ENCODE measurements around the gene NCR3LG1. TPM values are rescaled to one million over a fixed set of nuclear protein-coding genes. Genes with fewer than 3 reads are reported as not detected.

NCR3LG1 gene
- total RNA-seq, 8 experiments from 2014 or later, result 5.6 to 41.7 (median 11.1) TPM

GRCh38 chr11:17389211-17389956, 37.8 kb downstream of the NCR3LG1 start:
- ATAC-seq (replicated peaks in 6 of 8), result peak; percentile 10 to 82 (median 80)
- in situ Hi-C loops (cut with MboI; ENCODE audit: low pct_unique_long_range_greater_than_20kb in 2 of 9, low sequenced_read_pairs in 9 of 9, unreplicated experiment in 9 of 9), result loop anchor here in 8 of 9 experiments (10.0 to 25.0 kb wide), 4 partner anchors 98 to 598 kb away; partner anchors contain the start of gene ABCC8 (in 2 of the 8)

GRCh38 chr11:17389957-17390649, 38.5 kb downstream of the NCR3LG1 start:
- Histone ChIP-seq H3K4me3 (peak overlapping the region; percentile 53 to 91 (median 71)), H3K27ac (no peak overlapping the region), H3K4me1 (replicated peaks in 1 of 2) (peaks cover 4 to 5% of the 10 kb centered on the region in 2 donors)
- in situ Hi-C loops (cut with MboI; ENCODE audit: low pct_unique_long_range_greater_than_20kb in 2 of 9, low sequenced_read_pairs in 9 of 9, unreplicated experiment in 9 of 9), result loop anchor here in 8 of 9 experiments (10.0 to 25.0 kb wide), 4 partner anchors 97 to 597 kb away; partner anchors contain the start of gene ABCC8 (in 2 of the 8)
- WGBS, 10 experiments, result 25 to 100% (median 64%) methylated on average over 2 to 7 of the region's 10 CpGs; no CpG with 5 or more reads in 4 of the 10 experiments
- no peak for ATAC-seq (replicated peaks in 6 of 8)

More at GRCh38 chr11:17389211-17389956, 37.8 kb downstream of the NCR3LG1 start:
- WGBS, 10 experiments, result 18 to 80% (median 50%) methylated on average over 1 to 14 of the region's 55 CpGs; no CpG with 5 or more reads in 4 of the 10 experiments
- Histone ChIP-seq H3K27ac (no peak overlapping the region), H3K4me1 (replicated peaks in 1 of 2) (peaks cover 4 to 5% of the 10 kb centered on the region in 2 donors), H3K4me3 (peak overlapping the region; percentile 53 to 91 (median 71))

- no peak for ATAC-seq (replicated peaks in 6 of 8)
- WGBS, 10 experiments, result 80 to 100% (median 90%) methylated on average over 1 to 2 of the region's 3 CpGs; no CpG with 5 or more reads in 5 of the 10 experiments
- H3K4me3 ChIP-seq, result no peak overlapping the region
- peaks cover 4 to 5% of the 10 kb centered on the region in 2 donors for H3K4me1 ChIP-seq (replicated peaks in 1 of 2)
- H3K27ac ChIP-seq, result no peak overlapping the region
- in situ Hi-C loops (cut with MboI; ENCODE audit: low pct_unique_long_range_greater_than_20kb in 2 of 9, low sequenced_read_pairs in 9 of 9, unreplicated experiment in 9 of 9), result loop anchor here in 7 of 9 experiments (25.0 kb wide), 3 partner anchors 96 to 596 kb away; partner anchors contain the start of gene ABCC8 (in 2 of the 7)
Observed at GRCh38 chr11:17391493-17392355, 40.1 kb downstream of the NCR3LG1 start.

- peaks cover 4 to 5% of the 10 kb centered on the region in 2 donors for H3K4me1 ChIP-seq (replicated peaks in 1 of 2)
- 50 to 100% methylated on average over 1 to 2 of the region's 14 CpGs; no CpG with 5 or more reads in 8 of the 10 experiments for WGBS, 10 experiments
- H3K4me3 ChIP-seq, result no peak overlapping the region
- no peak for ATAC-seq (replicated peaks in 6 of 8)
- in situ Hi-C loops (cut with MboI; ENCODE audit: low pct_unique_long_range_greater_than_20kb in 2 of 9, low sequenced_read_pairs in 9 of 9, unreplicated experiment in 9 of 9), result loop anchor here in 7 of 9 experiments (25.0 kb wide), 3 partner anchors 94 to 594 kb away; partner anchors contain the start of gene ABCC8 (in 2 of the 7)
- H3K27ac ChIP-seq, result no peak overlapping the region
Observed at GRCh38 chr11:17392872-17393271, 41.3 kb downstream of the NCR3LG1 start.

- WGBS, 10 experiments, result 40 to 80% methylated on average over 1 to 3 of the region's 6 CpGs; no CpG with 5 or more reads in 8 of the 10 experiments
- in situ Hi-C loops (cut with MboI; ENCODE audit: low pct_unique_long_range_greater_than_20kb in 2 of 9, low sequenced_read_pairs in 9 of 9, unreplicated experiment in 9 of 9), result loop anchor here in 7 of 9 experiments (25.0 kb wide), 3 partner anchors 94 to 594 kb away; partner anchors contain the start of gene ABCC8 (in 2 of the 7)
- Histone ChIP-seq H3K4me3 (no peak overlapping the region), H3K4me1 (replicated peaks in 1 of 2) (peaks cover 4 to 5% of the 10 kb centered on the region in 2 donors), H3K27ac (no peak overlapping the region)
- ATAC-seq (replicated peaks in 6 of 8), result no peak
Observed at GRCh38 chr11:17393472-17393871, 41.9 kb downstream of the NCR3LG1 start.

- ATAC-seq (replicated peaks in 6 of 8), result no peak
- no peak overlapping the region for H3K27ac ChIP-seq
- 43 to 100% (median 86%) methylated on average over 1 to 4 of the region's 10 CpGs; no CpG with 5 or more reads in 5 of the 10 experiments for WGBS, 10 experiments
- in situ Hi-C loops (cut with MboI; ENCODE audit: low pct_unique_long_range_greater_than_20kb in 2 of 9, low sequenced_read_pairs in 9 of 9, unreplicated experiment in 9 of 9), result loop anchor here in 7 of 9 experiments (25.0 kb wide), 3 partner anchors 92 to 592 kb away; partner anchors contain the start of gene ABCC8 (in 2 of the 7)
- H3K4me1 ChIP-seq (replicated peaks in 1 of 2), result peaks cover 3 to 4% of the 10 kb centered on the region in 2 donors
- no peak overlapping the region for H3K4me3 ChIP-seq
Observed at GRCh38 chr11:17394743-17395390, 43.3 kb downstream of the NCR3LG1 start.

- in situ Hi-C loops (cut with MboI; ENCODE audit: low pct_unique_long_range_greater_than_20kb in 2 of 9, low sequenced_read_pairs in 9 of 9, unreplicated experiment in 9 of 9), result loop anchor here in 7 of 9 experiments (25.0 kb wide), 3 partner anchors 92 to 592 kb away; partner anchors contain the start of gene ABCC8 (in 2 of the 7)
- 70 to 94% (median 91%) methylated on average over 2 to 9 of the region's 20 CpGs; no CpG with 5 or more reads in 7 of the 10 experiments for WGBS, 10 experiments
- ATAC-seq (replicated peaks in 6 of 8), result no peak
- Histone ChIP-seq H3K4me1 (replicated peaks in 1 of 2) (no peaks in the 10 kb centered on the region), H3K4me3 (no peak overlapping the region), H3K27ac (no peak overlapping the region)
Observed at GRCh38 chr11:17395554-17395961, 44.0 kb downstream of the NCR3LG1 start.

GRCh38 chr11:17395978-17396377, 44.4 kb downstream of the NCR3LG1 start:
- WGBS, 10 experiments, result 10 to 100% (median 90%) methylated on average over 1 to 4 of the region's 6 CpGs; no CpG with 5 or more reads in 4 of the 10 experiments
- no peak for ATAC-seq (replicated peaks in 6 of 8)
- Histone ChIP-seq H3K4me3 (no peak overlapping the region), H3K4me1 (replicated peaks in 1 of 2) (no peaks in the 10 kb centered on the region), H3K27ac (no peak overlapping the region)
- in situ Hi-C loops (cut with MboI; ENCODE audit: low pct_unique_long_range_greater_than_20kb in 2 of 9, low sequenced_read_pairs in 9 of 9, unreplicated experiment in 9 of 9), result loop anchor here in 7 of 9 experiments (25.0 kb wide), 3 partner anchors 91 to 591 kb away; partner anchors contain the start of gene ABCC8 (in 2 of the 7)

GRCh38 chr11:17396598-17397310, 45.2 kb downstream of the NCR3LG1 start:
- Histone ChIP-seq H3K4me3 (no peak overlapping the region), H3K4me1 (replicated peaks in 1 of 2) (no peaks in the 10 kb centered on the region), H3K27ac (no peak overlapping the region)
- in situ Hi-C loops (cut with MboI; ENCODE audit: low pct_unique_long_range_greater_than_20kb in 2 of 9, low sequenced_read_pairs in 9 of 9, unreplicated experiment in 9 of 9), result loop anchor here in 7 of 9 experiments (25.0 kb wide), 3 partner anchors 91 to 591 kb away; partner anchors contain the start of gene ABCC8 (in 2 of the 7)
- ATAC-seq (replicated peaks in 6 of 8), result no peak
- 60 to 100% (median 83%) methylated on average over 1 to 16 of the region's 22 CpGs; no CpG with 5 or more reads in 4 of the 10 experiments for WGBS, 10 experiments

GRCh38 chr11:17397311-17398002, 45.9 kb downstream of the NCR3LG1 start:
- H3K27ac ChIP-seq, result no peak overlapping the region
- H3K4me3 ChIP-seq, result no peak overlapping the region
- no peak for ATAC-seq (replicated peaks in 6 of 8)
- in situ Hi-C loops (cut with MboI; ENCODE audit: low pct_unique_long_range_greater_than_20kb in 2 of 9, low sequenced_read_pairs in 9 of 9, unreplicated experiment in 9 of 9), result loop anchor here in 7 of 9 experiments (25.0 kb wide), 3 partner anchors 90 to 590 kb away; partner anchors contain the start of gene ABCC8 (in 2 of the 7)
- no peaks in the 10 kb centered on the region for H3K4me1 ChIP-seq (replicated peaks in 1 of 2)
- WGBS, 10 experiments, result 77 to 94% (median 84%) methylated on average over 3 to 9 of the region's 14 CpGs; no CpG with 5 or more reads in 7 of the 10 experiments
